ENCODE results near the gene PARD3.
A peak's percentile ranks its signal among the peaks of the same experiment; 100 is the strongest.

PARD3 gene

GRCh38 chr10:34408956-34409355, 406.1 kb downstream of the PARD3 start:
- DNase-seq, result no peak

- DNase-seq, result no peak
These were observed 406.7 kb downstream of the PARD3 start for GRCh38 chr10:34408381-34408780.

GRCh38 chr10:34407324-34407805, 407.7 kb downstream of the PARD3 start:
- peak; percentile 43 for DNase-seq

GRCh38 chr10:34406463-34407323, 408.4 kb downstream of the PARD3 start:
- DNase-seq, result no peak

- peak; percentile 36 for DNase-seq
These were observed 409.3 kb downstream of the PARD3 start for GRCh38 chr10:34405611-34406462.

GRCh38 chr10:34403512-34403911, 411.6 kb downstream of the PARD3 start:
- peak; percentile 83 for DNase-seq

- DNase-seq, result no peak
These were observed 415.0 kb downstream of the PARD3 start for GRCh38 chr10:34400075-34400474.

GRCh38 chr10:34399013-34399412, 416.1 kb downstream of the PARD3 start:
- DNase-seq, result no peak

- peak; percentile 29 for DNase-seq
These were observed 417.8 kb downstream of the PARD3 start for GRCh38 chr10:34397324-34397723.

- no peak for DNase-seq
These were observed 418.4 kb downstream of the PARD3 start for GRCh38 chr10:34396663-34397062.

- DNase-seq, result no peak
These were observed 422.4 kb downstream of the PARD3 start for GRCh38 chr10:34392641-34393170.

- peak; percentile 32 for DNase-seq
These were observed 423.9 kb downstream of the PARD3 start for GRCh38 chr10:34391168-34391567.

GRCh38 chr10:34389801-34390200, 425.3 kb downstream of the PARD3 start:
- DNase-seq, result no peak

GRCh38 chr10:34386921-34387320, 428.2 kb downstream of the PARD3 start:
- DNase-seq, result peak; percentile 12

GRCh38 chr10:34384372-34384771, 430.7 kb downstream of the PARD3 start:
- DNase-seq, result no peak

GRCh38 chr10:34382626-34383025, 432.5 kb downstream of the PARD3 start:
- DNase-seq, result no peak

GRCh38 chr10:34380856-34381255, 434.2 kb downstream of the PARD3 start:
- no peak for DNase-seq

- no peak for DNase-seq
These were observed 436.8 kb downstream of the PARD3 start for GRCh38 chr10:34378297-34378696.

GRCh38 chr10:34377833-34378232, 437.3 kb downstream of the PARD3 start:
- no peak for DNase-seq

GRCh38 chr10:34374356-34375045, 440.6 kb downstream of the PARD3 start:
- DNase-seq, result no peak

GRCh38 chr10:34373211-34373610, 441.9 kb downstream of the PARD3 start:
- no peak for DNase-seq

- DNase-seq, result no peak
These were observed 442.6 kb downstream of the PARD3 start for GRCh38 chr10:34372509-34372908.

GRCh38 chr10:34370126-34370525, 445.0 kb downstream of the PARD3 start:
- no peak for DNase-seq

Data from fibroblast of skin of abdomen (primary cell).